Measurements from ENCODE around the gene ALKBH4.
"Not testable (repeated sequence)": the region's sequence is repeated elsewhere in the genome, so short reads cannot be mapped to it uniquely, and the experiment has no call there.

Gene ALKBH4

GRCh38 chr7:102464577-102465280 lies at the start of gene ALKBH4, which contains the start of gene LRWD1:
ALKBH4 (minus strand) TSS chr7:102464863; CDS start chr7:102464836, 27 bp downstream.
LRWD1 (plus strand) TSS chr7:102464984; CDS start chr7:102465081, 97 bp downstream.
- DNase-seq (ENCODE audit: extremely low spot score, insufficient read length, low read depth) = peak; percentile 99
- peak; percentile 95 for FAIRE-seq

- DNase-seq (ENCODE audit: extremely low spot score, insufficient read length, low read depth); FAIRE-seq: not testable (repeated sequence)
These were observed 48.1 kb upstream of the ALKBH4 start for GRCh38 chr7:102512642-102513221.

- DNase-seq (ENCODE audit: extremely low spot score, insufficient read length, low read depth) = not testable (repeated sequence)
- FAIRE-seq = peak; percentile 71
These were observed 47.3 kb upstream of the ALKBH4 start for GRCh38 chr7:102511860-102512522.

- not testable (repeated sequence) for DNase-seq (ENCODE audit: extremely low spot score, insufficient read length, low read depth); FAIRE-seq
These were observed 45.9 kb upstream of the ALKBH4 start for GRCh38 chr7:102510575-102510974.

GRCh38 chr7:102507410-102508088 lies 42.9 kb upstream of the ALKBH4 start:
- FAIRE-seq; DNase-seq (ENCODE audit: extremely low spot score, insufficient read length, low read depth): not testable (repeated sequence)

GRCh38 chr7:102505298-102506185 lies 40.9 kb upstream of the ALKBH4 start:
- DNase-seq (ENCODE audit: extremely low spot score, insufficient read length, low read depth); FAIRE-seq: not testable (repeated sequence)

- FAIRE-seq; DNase-seq (ENCODE audit: extremely low spot score, insufficient read length, low read depth): not testable (repeated sequence)
These were observed 38.5 kb upstream of the ALKBH4 start for GRCh38 chr7:102503141-102503540.

- not testable (repeated sequence) for FAIRE-seq; DNase-seq (ENCODE audit: extremely low spot score, insufficient read length, low read depth)
These were observed 33.7 kb upstream of the ALKBH4 start for GRCh38 chr7:102498321-102498720.

GRCh38 chr7:102497308-102497707 lies 32.6 kb upstream of the ALKBH4 start:
- not testable (repeated sequence) for FAIRE-seq; DNase-seq (ENCODE audit: extremely low spot score, insufficient read length, low read depth)

- FAIRE-seq = not testable (repeated sequence)
These were observed 32.2 kb upstream of the ALKBH4 start for GRCh38 chr7:102496861-102497260.

GRCh38 chr7:102494473-102495149 lies 29.9 kb upstream of the ALKBH4 start:
- not testable (repeated sequence) for DNase-seq (ENCODE audit: extremely low spot score, insufficient read length, low read depth); FAIRE-seq

More at GRCh38 chr7:102496861-102497260, 32.2 kb upstream of the ALKBH4 start:
- not testable (repeated sequence) for DNase-seq (ENCODE audit: extremely low spot score, insufficient read length, low read depth)

- FAIRE-seq; DNase-seq (ENCODE audit: extremely low spot score, insufficient read length, low read depth): not testable (repeated sequence)
These were observed 29.4 kb upstream of the ALKBH4 start for GRCh38 chr7:102494026-102494425.

GRCh38 chr7:102493220-102493935 lies 28.7 kb upstream of the ALKBH4 start:
- DNase-seq (ENCODE audit: extremely low spot score, insufficient read length, low read depth); FAIRE-seq: not testable (repeated sequence)

- DNase-seq (ENCODE audit: extremely low spot score, insufficient read length, low read depth); FAIRE-seq: not testable (repeated sequence)
These were observed 25.9 kb upstream of the ALKBH4 start for GRCh38 chr7:102490529-102491075.

- DNase-seq (ENCODE audit: extremely low spot score, insufficient read length, low read depth); FAIRE-seq: not testable (repeated sequence)
These were observed 19.7 kb upstream of the ALKBH4 start for GRCh38 chr7:102484317-102484716.

GRCh38 chr7:102481962-102482361 lies 17.3 kb upstream of the ALKBH4 start:
- FAIRE-seq; DNase-seq (ENCODE audit: extremely low spot score, insufficient read length, low read depth): not testable (repeated sequence)

GRCh38 chr7:102479982-102480637 lies 15.4 kb upstream of the ALKBH4 start:
- not testable (repeated sequence) for FAIRE-seq; DNase-seq (ENCODE audit: extremely low spot score, insufficient read length, low read depth)

Data from GM18507 (cell line).